Natural killer cell (primary cell): ENCODE results near the gene INPP5F. TPM values are rescaled to one million over a fixed set of nuclear protein-coding genes. Genes with fewer than 3 reads are reported as not detected.

Experiments used
- ATAC-seq, 3 donors: fragments of 150-1000 bp in 2 of 3; fragments of 200-7000 bp in 1 of 3; cut with Tn5 transposase; 1 replicate in 1 of 3; 2 replicates in 2 of 3; pipeline ENCODE4 v1.10.0; 2021; ENCODE audit warnings: mild to moderate bottlenecking in 2 of 3, moderate library complexity in 2 of 3
- DNase-seq, 2 donors: peaks; one replicate each; pipeline versions ENCODE4 v3.0.0 to v3.0.0-alpha.2; 2013 to 2021; ENCODE audit warnings: mixed read lengths in 1 of 2
- H3K27ac ChIP-seq: one replicate; pipeline ENCODE4 v1.5.1; 2013; ENCODE audit warnings: mild to moderate bottlenecking, low read length
- H3K27me3 ChIP-seq: one replicate; pipeline ENCODE4 v1.6.1; 2013; ENCODE audit warnings: low read length; ENCODE audit not compliant: control insufficient read depth, insufficient read depth
- H3K36me3 ChIP-seq: one replicate; pipeline ENCODE4 v1.6.1; 2013; ENCODE audit warnings: low read length; ENCODE audit not compliant: control insufficient read depth, insufficient read depth
- H3K4me1 ChIP-seq: one replicate; pipeline ENCODE4 v1.6.1; 2013; ENCODE audit warnings: low read length; ENCODE audit not compliant: control insufficient read depth, insufficient read depth
- H3K4me3 ChIP-seq: one replicate; pipeline ENCODE4 v1.5.1; 2013; ENCODE audit warnings: low read length
- H3K9me3 ChIP-seq: one replicate; pipeline ENCODE4 v1.6.1; 2013; ENCODE audit warnings: low read length; ENCODE audit not compliant: control insufficient read depth, insufficient read depth
- H3K27ac Mint-ChIP-seq, 2 donors: one replicate each; pipeline ENCODE4 v1.8.0; 2022; ENCODE audit warnings: mild to moderate bottlenecking in 2 of 2, mixed read lengths in 2 of 2, moderate library complexity in 1 of 2
- H3K27me3 Mint-ChIP-seq, 2 donors: one replicate each; pipeline ENCODE4 v1.8.0; 2022; ENCODE audit warnings: low read depth in 2 of 2, mixed read lengths in 2 of 2
- H3K36me3 Mint-ChIP-seq: one replicate; pipeline ENCODE4 v1.8.0; 2022; ENCODE audit warnings: mixed read lengths
- H3K4me1 Mint-ChIP-seq, 2 donors: one replicate each; pipeline ENCODE4 v1.8.0; 2022; ENCODE audit warnings: mixed read lengths in 2 of 2
- H3K4me3 Mint-ChIP-seq: one replicate; pipeline ENCODE4 v1.8.0; 2022; ENCODE audit warnings: mild to moderate bottlenecking, moderate library complexity, mixed read lengths
- H3K9me3 Mint-ChIP-seq, 2 donors: one replicate each; pipeline ENCODE4 v1.8.0; 2022; ENCODE audit warnings: mixed read lengths in 2 of 2
- WGBS: methylation state at CpG from one replicate; pipeline ENCODE4 v1.1.7; 2013; ENCODE audit warnings: missing lambda C conversion rate; ENCODE audit not compliant: insufficient coverage; 5-methylcytosine and 5-hydroxymethylcytosine counted together
- intact Hi-C: fragments of 100-400 bp; cut with micrococcal nuclease; formaldehyde crosslinking; loops from one replicate; pipeline ENCODE4 v1.14.2; 2022
- total RNA-seq, 4 donors: library from RNA; stranded (reverse); fragments of 120-200 nt in 1 of 4; gene quantifications; one replicate each; pipeline versions ENCODE4 v1.2.3 to v1.2.4, GENCODE V29; 2013 to 2022
- TF ChIP-seq, protein P1 (sequence below): fragments of 200-600 bp; IDR thresholded peaks from one replicate; pipeline ENCODE4 v1.8.0; 2022; ENCODE audit warnings: antibody characterized with exemption

The INPP5F gene
- total RNA-seq, 3 donors from 2014 or later (not counting 1 experiment from before 2014, with no cell fraction given) = 12.8 to 18.2 (median 15.8) TPM

DNA sequence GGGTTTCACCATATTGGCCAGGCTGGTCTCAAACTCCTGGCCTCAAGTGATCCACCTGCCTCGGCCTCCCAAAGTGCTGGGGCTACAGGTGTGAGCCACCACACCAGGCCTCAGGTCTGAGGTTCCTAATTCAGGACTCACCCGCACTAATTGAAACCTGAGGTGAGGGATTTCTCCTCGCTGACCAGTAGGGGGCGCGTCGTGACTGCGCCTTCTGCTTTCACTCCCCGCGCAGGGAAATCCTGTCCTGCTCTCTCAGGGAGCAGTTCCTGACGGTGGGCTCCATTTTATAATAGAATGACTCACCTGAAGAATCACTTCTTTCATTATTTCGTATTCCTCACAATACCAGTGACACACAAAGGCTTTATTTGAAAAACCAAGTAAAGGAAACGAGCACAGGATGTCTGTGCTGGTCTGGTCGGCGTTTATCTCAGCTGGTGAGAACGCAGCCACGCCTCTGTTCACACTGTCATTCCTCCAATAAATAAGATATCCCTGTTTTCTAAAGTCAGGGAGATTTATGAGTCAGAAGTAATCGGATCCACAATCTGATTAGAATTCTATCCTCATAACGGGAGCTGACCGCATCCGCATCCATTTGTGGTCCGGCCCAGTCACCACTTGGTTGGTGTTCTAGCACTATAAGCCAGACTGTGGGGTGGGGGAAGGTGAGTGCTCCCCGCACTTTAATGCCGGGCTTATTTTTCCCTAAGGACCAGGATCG, 39.2 kb upstream of the INPP5F start:
- peak overlapping the region; percentile 14 for H3K27ac ChIP-seq
- WGBS = 19% methylated on average over 22 of the region's 24 CpGs
- H3K9me3 ChIP-seq = no peaks in the 10 kb centered on the region
- H3K36me3 ChIP-seq = no peaks in the 10 kb centered on the region
- H3K27me3 Mint-ChIP-seq = peaks cover 0 to 5% of the 10 kb centered on the region in 2 donors
- H3K27ac Mint-ChIP-seq = peak overlapping the region; percentile 72 to 85
- no peaks in the 10 kb centered on the region for H3K27me3 ChIP-seq
- TF ChIP-seq, protein P1, sequence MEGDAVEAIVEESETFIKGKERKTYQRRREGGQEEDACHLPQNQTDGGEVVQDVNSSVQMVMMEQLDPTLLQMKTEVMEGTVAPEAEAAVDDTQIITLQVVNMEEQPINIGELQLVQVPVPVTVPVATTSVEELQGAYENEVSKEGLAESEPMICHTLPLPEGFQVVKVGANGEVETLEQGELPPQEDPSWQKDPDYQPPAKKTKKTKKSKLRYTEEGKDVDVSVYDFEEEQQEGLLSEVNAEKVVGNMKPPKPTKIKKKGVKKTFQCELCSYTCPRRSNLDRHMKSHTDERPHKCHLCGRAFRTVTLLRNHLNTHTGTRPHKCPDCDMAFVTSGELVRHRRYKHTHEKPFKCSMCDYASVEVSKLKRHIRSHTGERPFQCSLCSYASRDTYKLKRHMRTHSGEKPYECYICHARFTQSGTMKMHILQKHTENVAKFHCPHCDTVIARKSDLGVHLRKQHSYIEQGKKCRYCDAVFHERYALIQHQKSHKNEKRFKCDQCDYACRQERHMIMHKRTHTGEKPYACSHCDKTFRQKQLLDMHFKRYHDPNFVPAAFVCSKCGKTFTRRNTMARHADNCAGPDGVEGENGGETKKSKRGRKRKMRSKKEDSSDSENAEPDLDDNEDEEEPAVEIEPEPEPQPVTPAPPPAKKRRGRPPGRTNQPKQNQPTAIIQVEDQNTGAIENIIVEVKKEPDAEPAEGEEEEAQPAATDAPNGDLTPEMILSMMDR = peak; percentile 97
- DNase-seq = peak; percentile 67 to 92
- H3K36me3 Mint-ChIP-seq = no peaks in the 10 kb centered on the region
- H3K4me3 ChIP-seq = peak overlapping the region; percentile 14
- peak overlapping the region; percentile 80 for H3K4me3 Mint-ChIP-seq
- H3K4me1 ChIP-seq = peaks cover 23% of the 10 kb centered on the region
- H3K9me3 Mint-ChIP-seq = no peaks in the 10 kb centered on the region
- H3K4me1 Mint-ChIP-seq = peaks cover 30 to 37% of the 10 kb centered on the region in 2 donors
- ATAC-seq = peak; percentile 88 to 90 (median 90)
- intact Hi-C loops = loop anchor here (1.0 to 5.0 kb wide), 4 partner anchors 40 to 186 kb away; partner anchors contain the start of genes INPP5F and MCMBP

DNA sequence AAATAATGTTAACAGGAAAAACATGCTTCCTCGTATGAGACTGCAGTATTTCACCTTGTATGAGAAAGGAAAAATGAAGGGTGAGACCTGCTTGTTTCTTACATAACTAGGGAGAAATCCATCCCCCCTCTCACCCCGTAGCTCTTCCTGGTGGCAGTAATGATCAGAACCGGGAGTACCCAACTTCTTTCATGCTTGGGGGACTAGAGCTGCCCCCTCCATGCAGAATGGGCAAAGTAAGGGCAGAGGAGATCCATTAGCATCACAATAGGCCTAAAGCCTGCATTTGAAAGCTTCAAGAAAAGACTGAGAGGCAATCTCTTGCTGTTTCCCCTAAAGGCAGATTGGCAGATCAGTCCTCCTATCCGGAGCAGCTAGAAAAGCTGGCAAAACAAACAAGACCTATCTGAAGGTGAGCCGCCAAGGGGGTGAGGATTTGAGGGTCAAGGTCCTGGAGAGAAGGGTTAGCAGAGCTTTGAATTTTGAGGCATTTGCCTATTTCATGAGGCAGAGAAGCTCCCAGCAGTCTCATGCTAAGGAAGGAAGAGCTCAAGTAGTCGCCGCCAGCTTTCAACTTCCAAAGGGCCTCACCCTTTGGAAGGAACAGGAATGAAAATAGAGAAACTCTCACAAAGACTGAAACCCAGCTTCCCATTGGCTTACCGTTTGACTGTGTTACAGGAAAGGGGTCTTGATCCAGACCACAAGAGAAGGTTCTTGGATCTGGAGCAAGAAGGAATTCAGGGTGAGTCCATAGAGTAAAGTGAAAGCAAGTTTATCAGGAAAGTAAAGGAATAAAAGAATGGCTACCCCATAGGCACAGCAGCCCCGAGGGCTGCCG, 38.4 kb upstream of the INPP5F start:
- Histone ChIP-seq H3K4me3 (no peak overlapping the region), H3K27ac (no peak overlapping the region)
- peak overlapping the region; percentile 72 to 85 for H3K27ac Mint-ChIP-seq

DNA sequence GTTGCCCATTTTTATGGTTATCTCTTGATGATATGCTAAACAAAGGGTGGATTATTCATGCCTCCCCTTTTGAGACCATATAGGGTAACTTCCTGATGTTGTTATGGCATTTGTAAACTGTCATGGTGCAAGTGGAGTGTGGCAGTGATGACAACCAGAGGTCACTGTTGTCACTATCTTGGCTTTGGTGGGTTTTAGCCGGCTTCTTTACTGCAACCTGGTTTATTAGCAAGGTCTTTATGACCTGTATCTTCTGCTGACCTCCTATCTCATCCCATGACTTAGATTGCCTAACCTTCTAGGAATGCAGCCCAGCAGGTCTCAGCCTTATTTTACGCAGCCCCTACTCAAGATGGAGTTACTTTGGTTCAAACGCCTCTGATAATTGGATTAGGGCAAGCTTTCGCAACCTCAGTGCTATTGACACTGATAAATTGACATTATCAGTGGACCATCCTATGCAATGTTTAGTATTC, 37.8 kb upstream of the INPP5F start:
- H3K9me3 Mint-ChIP-seq = no peaks in the 10 kb centered on the region
- no peak overlapping the region for H3K4me3 ChIP-seq
- H3K4me1 Mint-ChIP-seq = peaks cover 38 to 39% of the 10 kb centered on the region in 2 donors
- no peaks in the 10 kb centered on the region for H3K36me3 Mint-ChIP-seq
- DNase-seq (peak in 1 of 2 donors; percentile 24), ATAC-seq (no peak)
- H3K27me3 ChIP-seq = no peaks in the 10 kb centered on the region
- H3K27ac Mint-ChIP-seq = peak overlapping the region in 1 of 2 donors; percentile 85
- H3K36me3 ChIP-seq = no peaks in the 10 kb centered on the region
- intact Hi-C loops = loop anchor here (5.0 kb wide), 1 partner anchor 184 kb away; the partner anchor contains the start of gene MCMBP
- no peak overlapping the region for H3K4me3 Mint-ChIP-seq
- 92% methylated on average over 4 of the region's 4 CpGs for WGBS
- H3K27ac ChIP-seq = no peak overlapping the region
- H3K4me1 ChIP-seq = peaks cover 32% of the 10 kb centered on the region
- TF ChIP-seq, protein P1 = no peak
- H3K27me3 Mint-ChIP-seq = no peaks in the 10 kb centered on the region
- H3K9me3 ChIP-seq = no peaks in the 10 kb centered on the region

More for the DNA sequence above, 38.4 kb upstream of the INPP5F start:
- TF ChIP-seq, protein P1 = no peak
- Histone ChIP-seq H3K36me3 (no peaks in the 10 kb centered on the region), H3K4me1 (peaks cover 26% of the 10 kb centered on the region), H3K9me3 (no peaks in the 10 kb centered on the region), H3K27me3 (no peaks in the 10 kb centered on the region)
- Mint-ChIP-seq H3K9me3 (no peaks in the 10 kb centered on the region), H3K27me3 (no peaks in the 10 kb centered on the region), H3K4me1 (peaks cover 32 to 33% of the 10 kb centered on the region in 2 donors), H3K4me3 (peak overlapping the region; percentile 80), H3K36me3 (no peaks in the 10 kb centered on the region)
- DNase-seq (no peak), ATAC-seq (no peak)
- intact Hi-C loops = loop anchor here (5.0 kb wide), 1 partner anchor 185 kb away; the partner anchor contains the start of gene MCMBP
- 74% methylated on average over 7 of the region's 10 CpGs for WGBS
